CD4-positive, CD25-positive, alpha-beta regulatory T cell (primary cell): ENCODE measurements around the gene CIT. TPM values are rescaled to one million over a fixed set of nuclear protein-coding genes. Genes with fewer than 3 reads are reported as not detected.
"Not testable (repeated sequence)": the region's sequence is repeated elsewhere in the genome, so short reads cannot be mapped to it uniquely, and the experiment has no call there.

Source experiments
- ATAC-seq, 2 donors: fragments of 150-1000 bp; cut with Tn5 transposase; one replicate each; pipeline ENCODE4 v1.10.0; 2021; ENCODE audit warnings: low read depth in 2 of 2, moderate number of reproducible peaks in 2 of 2, moderate library complexity in 1 of 2
- DNase-seq, 3 donors: peaks; one replicate each; pipeline versions ENCODE4 v3.0.0 to v3.0.0-alpha.2; 2012 to 2022; ENCODE audit warnings: mixed read lengths in 1 of 3
- H3K27ac ChIP-seq: one replicate; pipeline ENCODE4 v1.7.0; 2013; ENCODE audit warnings: mild to moderate bottlenecking, low read length; ENCODE audit not compliant: insufficient read depth, poor library complexity, severe bottlenecking
- H3K27me3 ChIP-seq: one replicate; pipeline ENCODE4 v1.7.0; 2013; ENCODE audit warnings: low read length; ENCODE audit not compliant: control insufficient read depth, insufficient read depth
- H3K36me3 ChIP-seq: one replicate; pipeline ENCODE4 v1.7.0; 2013; ENCODE audit warnings: mild to moderate bottlenecking, low read length, moderate library complexity; ENCODE audit not compliant: control insufficient read depth, insufficient read depth
- H3K4me1 ChIP-seq: 2 replicates; pipeline ENCODE4 v1.7.0; 2013; ENCODE audit warnings: mild to moderate bottlenecking, low read length; ENCODE audit not compliant: insufficient read depth, control insufficient read depth, poor library complexity, severe bottlenecking
- H3K4me3 ChIP-seq: one replicate; pipeline ENCODE4 v1.7.0; 2013; ENCODE audit warnings: low read depth, mild to moderate bottlenecking, low read length, moderate library complexity
- H3K9me3 ChIP-seq, 2 experiments: 1 replicate in 1 of 2; 2 replicates in 1 of 2; pipeline ENCODE4 v1.7.0; 2013; ENCODE audit warnings: low read length in 2 of 2, mild to moderate bottlenecking in 1 of 2, moderate library complexity in 1 of 2; ENCODE audit not compliant: control insufficient read depth in 2 of 2
- H3K27ac Mint-ChIP-seq, 3 donors: one replicate each; pipeline ENCODE4 v1.8.0; 2020 to 2022; ENCODE audit warnings: mild to moderate bottlenecking in 3 of 3, mixed read lengths in 3 of 3, moderate library complexity in 2 of 3
- H3K27me3 Mint-ChIP-seq: one replicate; pipeline ENCODE4 v1.8.0; 2022; ENCODE audit warnings: mild to moderate bottlenecking, mixed read lengths
- H3K36me3 Mint-ChIP-seq: one replicate; pipeline ENCODE4 v1.8.0; 2020; ENCODE audit warnings: mixed read lengths
- H3K4me1 Mint-ChIP-seq, 4 donors: one replicate each; pipeline ENCODE4 v1.8.0; 2020 to 2022; ENCODE audit warnings: mixed read lengths in 4 of 4, mild to moderate bottlenecking in 1 of 4
- H3K4me3 Mint-ChIP-seq, 4 donors: one replicate each; pipeline ENCODE4 v1.8.0; 2020 to 2022; ENCODE audit warnings: mild to moderate bottlenecking in 4 of 4, mixed read lengths in 4 of 4, moderate library complexity in 3 of 4
- H3K9me3 Mint-ChIP-seq, 7 donors: one replicate each; pipeline ENCODE4 v1.8.0; 2020 to 2022; ENCODE audit warnings: mixed read lengths in 7 of 7, mild to moderate bottlenecking in 3 of 7, moderate library complexity in 2 of 7
- polyA plus RNA-seq, 4 donors: library from polyadenylated mRNA; unstranded; fragments of 300-500 nt; fragmentation: Illumina TruSeq; gene quantifications; one replicate each; pipeline ENCODE4 v1.2.3, GENCODE V29; 2021
- total RNA-seq: library from RNA; stranded (reverse); gene quantifications from one replicate; pipeline ENCODE4 v1.2.3, GENCODE V29; 2022

The CIT gene
- total and polyA plus RNA-seq, 5 donors from 2014 or later, result 0.32 to 6.3 (median 1.0) TPM

DNA sequence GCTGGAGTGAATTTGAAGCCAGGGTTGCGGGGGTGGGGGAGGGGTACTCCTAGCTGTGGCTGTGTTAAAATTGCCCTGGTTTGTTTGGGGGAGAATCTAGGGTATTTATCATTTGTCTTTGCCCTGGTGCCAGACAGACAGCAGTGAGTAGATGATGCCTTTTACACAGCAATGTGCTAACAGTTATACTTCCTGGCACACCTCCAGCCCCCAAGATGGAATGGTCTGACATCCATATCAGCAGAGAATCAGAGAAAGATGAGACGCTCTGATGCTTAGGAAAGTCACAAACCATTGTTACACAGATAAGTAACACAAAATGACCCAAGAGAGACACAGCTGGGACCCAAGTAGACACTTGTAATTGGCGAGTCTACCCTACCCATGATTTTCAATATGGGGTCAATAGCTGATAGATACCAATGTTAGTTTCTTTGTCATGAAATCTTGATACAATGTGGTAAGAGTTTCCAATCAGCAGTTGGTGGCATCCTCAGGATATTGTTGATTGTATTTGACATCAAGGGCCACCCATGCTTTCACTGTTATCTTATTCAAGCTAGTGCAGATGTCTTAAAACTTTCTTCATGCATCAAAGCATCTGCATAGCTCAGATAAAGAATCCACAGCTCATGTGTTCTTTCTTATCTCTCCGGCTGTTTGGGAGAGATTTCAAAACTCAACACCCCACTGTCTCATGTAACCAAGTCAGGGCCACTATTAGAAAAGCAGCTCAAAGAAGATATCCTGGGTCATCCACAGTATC is 211.8 kb downstream of the CIT start:
- H3K4me1 Mint-ChIP-seq, result peaks cover 12 to 39% (median 23%) of the 10 kb centered on the region in 4 donors
- no peak for ATAC-seq
- peak overlapping the region in 1 of 4 donors; percentile 71 for H3K4me3 Mint-ChIP-seq

DNA sequence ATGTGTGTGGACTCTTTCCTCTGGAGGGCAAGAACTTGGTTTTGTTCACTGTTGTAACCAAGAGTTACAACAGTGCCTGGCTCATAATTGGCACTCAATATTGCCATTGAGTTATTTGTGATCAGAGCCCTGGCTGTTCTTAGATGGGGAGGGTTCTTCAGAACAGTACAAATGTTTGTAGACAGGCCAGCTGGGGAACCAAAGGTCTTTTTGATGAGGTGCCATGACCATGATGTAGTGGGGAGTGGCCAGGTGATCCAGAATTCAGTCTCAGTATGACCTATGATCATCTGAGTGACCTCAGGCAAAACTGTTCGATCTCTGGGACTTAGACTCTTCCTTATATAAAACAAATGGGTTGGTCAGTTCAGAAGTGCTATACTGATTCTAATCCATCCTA is 212.5 kb downstream of the CIT start:
- no peak overlapping the region for H3K27ac Mint-ChIP-seq
- peaks cover 3% of the 10 kb centered on the region for H3K36me3 Mint-ChIP-seq
- Histone ChIP-seq H3K9me3 (no peaks in the 10 kb centered on the region), H3K27ac (no peak overlapping the region), H3K4me3 (no peak overlapping the region), H3K36me3 (no peaks in the 10 kb centered on the region), H3K27me3 (peaks cover 3% of the 10 kb centered on the region), H3K4me1 (peaks cover 27% of the 10 kb centered on the region)
- peaks cover 21% of the 10 kb centered on the region for H3K27me3 Mint-ChIP-seq
- ATAC-seq (no peak), DNase-seq (no peak)
- H3K9me3 Mint-ChIP-seq, result no peaks in the 10 kb centered on the region
- peak overlapping the region in 1 of 4 donors; percentile 71 for H3K4me3 Mint-ChIP-seq
- H3K4me1 Mint-ChIP-seq, result peaks cover 7 to 32% (median 17%) of the 10 kb centered on the region in 4 donors

More for the DNA sequence above, 211.8 kb downstream of the CIT start:
- no peak overlapping the region for H3K4me3 ChIP-seq
- Mint-ChIP-seq H3K27ac (no peak overlapping the region), H3K27me3 (peaks cover 16% of the 10 kb centered on the region), H3K9me3 (no peaks in the 10 kb centered on the region), H3K36me3 (peaks cover 7% of the 10 kb centered on the region)
- no peak for DNase-seq
- no peaks in the 10 kb centered on the region for H3K9me3 ChIP-seq
- peaks cover 32% of the 10 kb centered on the region for H3K4me1 ChIP-seq
- H3K36me3 ChIP-seq, result no peaks in the 10 kb centered on the region
- no peaks in the 10 kb centered on the region for H3K27me3 ChIP-seq
- no peak overlapping the region for H3K27ac ChIP-seq

DNA sequence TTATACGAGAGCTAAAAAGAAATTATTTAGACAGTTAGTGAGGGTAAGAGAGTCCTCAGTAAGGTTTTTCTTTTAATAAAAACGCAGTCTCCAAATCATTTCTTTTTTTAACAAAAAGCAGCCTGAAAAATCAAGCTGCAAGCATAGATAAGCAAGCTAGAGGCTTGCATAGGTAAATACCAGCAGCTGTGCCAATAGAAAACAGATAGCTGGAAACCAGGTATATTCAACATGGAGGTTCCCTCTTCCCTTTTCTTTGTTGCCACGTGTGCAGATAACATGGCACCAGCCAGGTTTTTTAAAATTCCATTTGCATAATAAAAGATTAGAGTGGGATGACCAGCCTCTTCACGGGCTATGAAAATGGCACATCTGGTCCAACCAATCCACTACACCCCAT is 215.2 kb downstream of the CIT start:
- Histone ChIP-seq H3K4me1 (peaks cover 6% of the 10 kb centered on the region), H3K36me3 (no peaks in the 10 kb centered on the region), H3K9me3 (no peaks in the 10 kb centered on the region), H3K27me3 (peaks cover 3% of the 10 kb centered on the region), H3K4me3 (no peak overlapping the region), H3K27ac (no peak overlapping the region)
- H3K4me1 Mint-ChIP-seq, result peaks cover 1 to 11% (median 6%) of the 10 kb centered on the region in 4 donors
- no peaks in the 10 kb centered on the region for H3K36me3 Mint-ChIP-seq
- peaks cover 27% of the 10 kb centered on the region for H3K27me3 Mint-ChIP-seq
- DNase-seq, result no peak
- H3K4me3 Mint-ChIP-seq, result peak overlapping the region in 1 of 4 donors; percentile 43
- no peak for ATAC-seq
- peaks cover 0 to 3% (median 0%) of the 10 kb centered on the region in 7 donors for H3K9me3 Mint-ChIP-seq
- H3K27ac Mint-ChIP-seq, result no peak overlapping the region

DNA sequence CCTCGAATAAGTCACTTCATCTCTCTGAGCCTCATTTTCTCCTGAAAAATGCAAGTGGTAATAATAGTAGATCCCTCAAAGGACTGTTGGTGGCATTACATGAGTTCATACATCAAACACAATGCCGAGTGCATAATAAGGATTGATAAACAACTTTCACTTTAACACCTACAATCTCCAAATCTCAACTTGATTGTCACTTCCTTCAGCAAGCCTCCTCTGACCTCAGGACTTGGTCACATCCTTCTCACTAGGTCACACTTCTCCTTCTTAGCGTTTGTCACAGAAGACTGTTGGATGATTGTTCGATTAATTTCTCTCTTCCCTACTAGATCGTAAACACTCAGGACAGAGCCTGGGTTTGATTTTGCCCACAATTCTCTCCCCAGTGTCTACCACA is 217.0 kb downstream of the CIT start:
- Mint-ChIP-seq H3K27ac (no peak overlapping the region), H3K36me3 (no peaks in the 10 kb centered on the region), H3K27me3 (peaks cover 27% of the 10 kb centered on the region), H3K4me1 (no peaks in the 10 kb centered on the region), H3K9me3 (peaks cover 0 to 3% (median 0%) of the 10 kb centered on the region in 7 donors), H3K4me3 (no peak overlapping the region)
- no peaks in the 10 kb centered on the region for H3K9me3 ChIP-seq
- ATAC-seq (no peak), DNase-seq (no peak)
- no peaks in the 10 kb centered on the region for H3K4me1 ChIP-seq
- no peak overlapping the region for H3K4me3 ChIP-seq
- H3K27ac ChIP-seq, result no peak overlapping the region
- H3K36me3 ChIP-seq, result no peaks in the 10 kb centered on the region
- peaks cover 3% of the 10 kb centered on the region for H3K27me3 ChIP-seq

DNA sequence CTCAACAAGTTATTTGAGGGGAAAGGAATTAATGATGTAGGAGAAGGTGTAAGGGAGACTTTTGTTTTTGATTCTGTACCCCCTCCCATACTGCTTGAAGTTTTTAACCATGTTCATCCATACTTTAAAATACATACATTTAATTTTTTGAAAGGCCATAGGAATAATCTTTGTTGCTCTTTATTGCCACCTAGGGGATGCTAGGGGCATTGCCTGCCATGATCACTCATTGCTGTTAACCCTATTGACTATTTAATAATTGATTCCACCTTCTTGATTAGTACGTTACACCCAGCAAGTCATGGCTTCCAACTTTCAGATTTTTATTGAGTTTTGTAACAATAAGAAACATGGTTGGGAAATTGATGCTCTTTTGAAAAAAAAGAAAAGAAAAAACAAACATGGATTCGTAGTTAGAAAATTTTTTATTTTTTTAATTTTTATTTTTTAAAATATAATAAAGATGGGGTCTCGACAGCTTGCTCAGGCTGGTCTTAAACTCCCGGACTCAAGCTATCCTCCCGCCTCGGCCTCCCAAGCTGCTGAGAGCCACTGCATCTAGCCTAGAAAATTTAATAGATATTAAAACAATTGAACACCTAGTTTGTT is 217.7 kb downstream of the CIT start:
- H3K27ac ChIP-seq, result no peak overlapping the region
- Mint-ChIP-seq H3K4me1 (no peaks in the 10 kb centered on the region), H3K4me3 (no peak overlapping the region), H3K27me3 (peaks cover 25% of the 10 kb centered on the region), H3K36me3 (no peaks in the 10 kb centered on the region), H3K9me3 (peaks cover 0 to 3% (median 0%) of the 10 kb centered on the region in 7 donors), H3K27ac (no peak overlapping the region)
- H3K36me3 ChIP-seq, result no peaks in the 10 kb centered on the region
- peaks cover 3% of the 10 kb centered on the region for H3K27me3 ChIP-seq
- no peak overlapping the region for H3K4me3 ChIP-seq
- DNase-seq (peak; percentile 36 to 55 (median 49)), ATAC-seq (peak in 1 of 2 donors; percentile 63)
- no peaks in the 10 kb centered on the region for H3K4me1 ChIP-seq
- H3K9me3 ChIP-seq, result no peaks in the 10 kb centered on the region

DNA sequence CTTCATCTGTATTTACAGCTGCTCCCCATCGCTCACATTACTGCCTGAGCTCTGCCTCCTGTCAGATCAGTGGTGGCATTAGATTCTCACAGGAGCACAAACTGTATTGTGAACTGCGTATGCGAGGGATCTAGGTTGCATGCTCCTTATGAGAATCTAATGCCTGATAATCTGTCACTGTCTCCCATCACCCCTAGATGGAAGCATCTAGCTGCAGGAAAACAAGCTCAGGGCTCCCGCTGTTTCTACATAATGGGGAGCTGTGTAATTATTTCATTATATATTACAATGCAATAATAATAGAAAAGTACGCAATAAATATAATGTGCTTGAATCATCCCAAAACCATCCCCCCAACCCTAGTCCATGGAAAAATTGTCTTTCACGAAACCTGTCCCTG is 219.0 kb downstream of the CIT start:
- not testable (repeated sequence) for DNase-seq, H3K4me1 Mint-ChIP-seq, H3K36me3 ChIP-seq, H3K9me3 ChIP-seq, H3K27ac Mint-ChIP-seq, H3K4me1 ChIP-seq, H3K4me3 Mint-ChIP-seq, H3K36me3 Mint-ChIP-seq, H3K4me3 ChIP-seq, ATAC-seq, H3K27ac ChIP-seq, H3K27me3 ChIP-seq
- peaks cover 22% of the 10 kb centered on the region for H3K27me3 Mint-ChIP-seq
- peaks cover 0 to 12% (median 2%) of the 10 kb centered on the region in 7 donors for H3K9me3 Mint-ChIP-seq

DNA sequence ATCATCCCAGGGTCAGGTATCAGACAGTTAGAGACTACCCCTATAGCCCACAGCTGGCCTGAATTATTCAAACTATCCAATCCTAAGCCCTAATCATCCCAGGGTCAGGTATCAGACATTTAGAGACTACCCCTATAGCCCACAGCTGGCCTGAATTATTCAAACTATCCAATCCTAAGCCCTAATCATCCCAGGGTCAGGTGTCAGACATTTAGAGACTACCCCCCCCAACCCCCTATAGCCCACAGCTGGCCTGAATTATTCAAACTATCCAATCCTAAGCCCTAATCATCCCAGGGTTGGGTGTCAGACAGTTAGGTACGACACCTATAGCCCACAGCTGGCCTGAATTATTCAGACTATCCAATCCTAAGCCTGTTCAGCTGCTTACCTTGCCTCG is 220.1 kb downstream of the CIT start:
- peaks cover 11 to 14% of the 10 kb centered on the region in 2 experiments for H3K9me3 ChIP-seq
- not testable (repeated sequence) for H3K4me1 Mint-ChIP-seq, ATAC-seq, H3K4me3 Mint-ChIP-seq, H3K4me1 ChIP-seq, H3K27ac Mint-ChIP-seq, H3K27ac ChIP-seq, H3K27me3 ChIP-seq, H3K36me3 ChIP-seq, H3K36me3 Mint-ChIP-seq, DNase-seq, H3K4me3 ChIP-seq
- peaks cover 20% of the 10 kb centered on the region for H3K27me3 Mint-ChIP-seq
- peaks cover 0 to 17% (median 2%) of the 10 kb centered on the region in 7 donors for H3K9me3 Mint-ChIP-seq
